H1 (cell line): ENCODE results near the gene HCK. TPM values are rescaled to one million over a fixed set of nuclear protein-coding genes. Genes with fewer than 3 reads are reported as not detected.

Experiments used
- CTCF ChIA-PET: fragments of 300-600 bp; sonication (Branson Sonifier 250); formaldehyde crosslinking; loops from one replicate; lab custom pipeline; 2021; ENCODE audit not compliant: partially characterized antibody; lab: Charles Lee
- POLR2A ChIA-PET: fragments of 300-600 bp; sonication (Branson Sonifier 250); formaldehyde crosslinking; loops from one replicate; lab custom pipeline; 2021; ENCODE audit warnings: inconsistent platforms; ENCODE audit not compliant: partially characterized antibody; lab: Charles Lee
- DNase-seq, 2 experiments: peaks; one replicate each; pipeline versions ENCODE4 v3.0.0 to v3.0.0-alpha.2; 2010 to 2022; ENCODE audit warnings: low spot score in 2 of 2, low read depth in 1 of 2, mixed read lengths in 1 of 2
- FAIRE-seq: peaks from 2 replicates; lab custom pipeline; 2011; peaks lifted over from hg19 to GRCh38; lab: Jason Lieb, UNC
- H2AFZ ChIP-seq: 2 replicates; pipeline ENCODE4 v1.8.1; 2012; ENCODE audit warnings: low read length, inconsistent platforms
- H2AK5ac ChIP-seq: 2 replicates; pipeline ENCODE4 v1.6.1; 2013; ENCODE audit warnings: low read depth, low read length
- H2BK120ac ChIP-seq: replicated peaks from 2 replicates; pipeline ENCODE3; 2013; ENCODE audit warnings: low read depth, low read length, inconsistent platforms
- H2BK12ac ChIP-seq: 2 replicates; pipeline ENCODE4 v1.6.1; 2013; ENCODE audit warnings: low read depth, low read length
- H2BK15ac ChIP-seq: 2 replicates; pipeline ENCODE4 v1.6.1; 2013; ENCODE audit warnings: low read length
- H2BK20ac ChIP-seq: 2 replicates; pipeline ENCODE4 v1.6.1; 2013; ENCODE audit warnings: low read length
- H2BK5ac ChIP-seq: 2 replicates; pipeline ENCODE4 v1.6.1; 2013; ENCODE audit warnings: low read depth, low read length
- H3K14ac ChIP-seq: 2 replicates; pipeline ENCODE4 v1.6.1; 2013; ENCODE audit warnings: inconsistent platforms; ENCODE audit not compliant: insufficient read length
- H3K18ac ChIP-seq: 2 replicates; pipeline ENCODE4 v1.6.1; 2013; ENCODE audit warnings: low read length; ENCODE audit errors: extremely low read depth
- H3K23ac ChIP-seq: 2 replicates; pipeline ENCODE4 v1.6.1; 2013; ENCODE audit warnings: inconsistent platforms; ENCODE audit not compliant: insufficient read length
- H3K23me2 ChIP-seq: 2 replicates; pipeline ENCODE4 v1.6.1; 2013; ENCODE audit warnings: low read depth, low read length
- H3K27ac ChIP-seq: 2 replicates; pipeline ENCODE4 v1.6.1; 2011; ENCODE audit warnings: low read depth, low read length, inconsistent platforms
- H3K27me3 ChIP-seq, 4 experiments: replicated peaks in 1 of 4; 1 replicate in 1 of 4; 2 replicates in 3 of 4; pipeline versions ENCODE4 v1.6.1 to v1.8.1; 2011 to 2013; ENCODE audit warnings: low read length in 3 of 4, mild to moderate bottlenecking in 3 of 4, inconsistent platforms in 2 of 4, mixed read lengths in 2 of 4, moderate library complexity in 1 of 4; ENCODE audit not compliant: control insufficient read depth in 3 of 4, insufficient read depth in 3 of 4; ENCODE audit errors: extremely low read depth in 1 of 4
- H3K36me3 ChIP-seq, 4 experiments: 2 replicates each; pipeline versions ENCODE4 v1.6.1 to v1.8.1; 2011 to 2013; ENCODE audit warnings: mild to moderate bottlenecking in 4 of 4, low read length in 3 of 4, moderate library complexity in 2 of 4, control low read depth in 1 of 4, inconsistent platforms in 1 of 4; ENCODE audit not compliant: insufficient read depth in 4 of 4, control insufficient read depth in 2 of 4
- H3K4ac ChIP-seq: replicated peaks from 2 replicates; pipeline ENCODE3; 2013; ENCODE audit warnings: low read length, low read depth, mixed read lengths, inconsistent platforms; ENCODE audit not compliant: insufficient read length
- H3K4me1 ChIP-seq, 4 experiments: replicated peaks in 1 of 4; 1 replicate in 1 of 4; 2 replicates in 3 of 4; pipeline versions ENCODE4 v1.6.1 to v1.8.1; 2011 to 2013; ENCODE audit warnings: low read length in 3 of 4, inconsistent platforms in 2 of 4, mixed read lengths in 1 of 4; ENCODE audit not compliant: insufficient read depth in 4 of 4, control insufficient read depth in 3 of 4
- H3K4me2 ChIP-seq, 2 experiments: 2 replicates each; pipeline versions ENCODE4 v1.6.1 to v1.8.1; 2011 to 2013; ENCODE audit warnings: low read depth in 2 of 2, low read length in 2 of 2, control low read depth in 1 of 2, inconsistent platforms in 1 of 2, mild to moderate bottlenecking in 1 of 2; ENCODE audit not compliant: insufficient read depth in 1 of 2
- H3K4me3 ChIP-seq, 4 experiments: fragments of 200-600, 300-600 bp in 1 of 4; sonication (generic), shearing (Covaris generic), sonication (Bioruptor Twin) in 1 of 4; 2 replicates each; pipeline versions ENCODE4 v1.5.1 to v1.8.1; 2011 to 2016; ENCODE audit warnings: low read length in 4 of 4, low read depth in 3 of 4, control low read depth in 2 of 4, inconsistent platforms in 2 of 4, mild to moderate bottlenecking in 2 of 4, mixed read lengths in 1 of 4, moderate library complexity in 1 of 4; ENCODE audit not compliant: insufficient read depth in 2 of 4; ENCODE audit errors: extremely low read depth in 1 of 4
- H3K56ac ChIP-seq: replicated peaks from 2 replicates; pipeline ENCODE3; 2013; ENCODE audit warnings: low read depth, mild to moderate bottlenecking, mixed read lengths, low read length, inconsistent platforms; ENCODE audit not compliant: insufficient read length
- H3K79me1 ChIP-seq: 2 replicates; pipeline ENCODE4 v1.6.1; 2013; ENCODE audit warnings: low read depth, low read length, control low read depth
- H3K79me2 ChIP-seq, 2 experiments: 2 replicates each; pipeline versions ENCODE4 v1.6.1 to v1.8.1; 2012 to 2013; ENCODE audit warnings: low read length in 2 of 2, mild to moderate bottlenecking in 2 of 2, inconsistent platforms in 1 of 2; ENCODE audit not compliant: insufficient read depth in 2 of 2, control insufficient read depth in 1 of 2
- H3K9ac ChIP-seq, 4 experiments: replicated peaks in 1 of 4; 1 replicate in 1 of 4; 2 replicates in 3 of 4; pipeline versions ENCODE4 v1.6.1 to v1.8.1; 2011 to 2013; ENCODE audit warnings: low read depth in 3 of 4, low read length in 3 of 4, control low read depth in 2 of 4, mild to moderate bottlenecking in 2 of 4, moderate library complexity in 2 of 4, inconsistent platforms in 1 of 4; ENCODE audit errors: extremely low read depth in 1 of 4
- H3K9me3 ChIP-seq, 2 experiments: 2 replicates each; pipeline versions ENCODE4 v1.6.1 to v1.8.1; 2012 to 2013; ENCODE audit warnings: mild to moderate bottlenecking in 2 of 2, moderate library complexity in 2 of 2, control low read depth in 1 of 2, inconsistent platforms in 1 of 2, low read depth in 1 of 2, low read length in 1 of 2, mixed read lengths in 1 of 2; ENCODE audit not compliant: insufficient read depth in 2 of 2
- H4K20me1 ChIP-seq, 2 experiments: replicated peaks in 1 of 2; 2 replicates each; pipeline versions ENCODE3 to v1.8.1; 2011 to 2013; ENCODE audit warnings: inconsistent platforms in 2 of 2, low read length in 2 of 2, mild to moderate bottlenecking in 1 of 2; ENCODE audit not compliant: insufficient read depth in 2 of 2, control insufficient read depth in 1 of 2
- H4K5ac ChIP-seq: 2 replicates; pipeline ENCODE4 v1.6.1; 2013; ENCODE audit warnings: low read length, low read depth, mixed read lengths, inconsistent platforms; ENCODE audit not compliant: insufficient read length
- H4K8ac ChIP-seq: 2 replicates; pipeline ENCODE4 v1.8.0; 2013; ENCODE audit warnings: mild to moderate bottlenecking, moderate library complexity, low read length, inconsistent platforms; ENCODE audit not compliant: insufficient read depth; ENCODE audit errors: extremely low read depth
- H4K91ac ChIP-seq: replicated peaks from 2 replicates; pipeline ENCODE3; 2013; ENCODE audit warnings: low read length, mixed read lengths, inconsistent platforms; ENCODE audit not compliant: insufficient read length
- CBX8 ChIP-seq: fragments of 300-800, 300-1000 bp; sonication (generic); IDR thresholded peaks from 2 replicates; pipeline ENCODE4 v1.7.1; 2016; ENCODE audit warnings: low read depth, low read length, borderline replicate concordance
- CTBP2 ChIP-seq: IDR thresholded peaks from 2 replicates; pipeline ENCODE4 v1.7.0; 2011; ENCODE audit warnings: borderline replicate concordance, mild to moderate bottlenecking, moderate library complexity, mixed read lengths, low read length; ENCODE audit not compliant: insufficient read depth, insufficient read length
- HDAC2 ChIP-seq, 2 experiments: fragments of 300-600 bp in 1 of 2; sonication (generic) in 1 of 2; IDR thresholded peaks; 2 replicates each; pipeline ENCODE4 v1.6.1; 2011 to 2012; ENCODE audit warnings: low read depth in 2 of 2, low read length in 2 of 2, mild to moderate bottlenecking in 2 of 2, moderate library complexity in 2 of 2, borderline replicate concordance in 1 of 2, inconsistent platforms in 1 of 2
- JUN ChIP-seq: IDR thresholded peaks from 2 replicates; pipeline ENCODE4 v1.6.1; 2011; ENCODE audit warnings: low read depth, mild to moderate bottlenecking, improper control_type of control experiment, low read length
- KDM1A ChIP-seq: fragments of 200-600, 300-600 bp; sonication (generic); IDR thresholded peaks from 2 replicates; pipeline ENCODE4 v1.7.1; 2016; ENCODE audit warnings: mild to moderate bottlenecking, low read length, borderline replicate concordance
- KDM4A ChIP-seq: IDR thresholded peaks from one replicate; pipeline ENCODE4 v1.7.1; 2012; ENCODE audit warnings: low read depth, mild to moderate bottlenecking, moderate library complexity, low read length, inconsistent platforms; ENCODE audit not compliant: severe bottlenecking
- KDM5A ChIP-seq: fragments of 200-600 bp; IDR thresholded peaks from 2 replicates; pipeline ENCODE4 v1.7.1; 2012; ENCODE audit warnings: mild to moderate bottlenecking, low read length, inconsistent platforms, mixed read lengths
- MAFK ChIP-seq: IDR thresholded peaks from 2 replicates; pipeline ENCODE4 v1.6.1; 2012; ENCODE audit warnings: low read depth, mild to moderate bottlenecking, improper control_type of control experiment, low read length
- POU5F1 ChIP-seq: IDR thresholded peaks from 2 replicates; pipeline ENCODE4 v1.6.1; 2011; ENCODE audit warnings: low read depth, mild to moderate bottlenecking, low read length, moderate library complexity
- RBBP5 ChIP-seq: IDR thresholded peaks from 2 replicates; pipeline ENCODE4 v1.7.1; 2012; ENCODE audit warnings: low read depth, mild to moderate bottlenecking, inconsistent platforms, low read length, moderate library complexity, borderline replicate concordance
- RNF2 ChIP-seq: fragments of 200-900, 300-1000 bp; sonication (generic); IDR thresholded peaks from 2 replicates; pipeline ENCODE4 v1.7.1; 2016; ENCODE audit warnings: borderline replicate concordance, low read depth, mild to moderate bottlenecking, antibody characterized with exemption, low read length; ENCODE audit not compliant: poor library complexity, severe bottlenecking; ENCODE audit errors: missing control alignments
- SP1 ChIP-seq: IDR thresholded peaks from 2 replicates; pipeline ENCODE4 v1.6.1; 2011; ENCODE audit warnings: low read depth, low read length
- SP4 ChIP-seq: IDR thresholded peaks from 2 replicates; pipeline ENCODE4 v1.6.1; 2012; ENCODE audit warnings: low read length, inconsistent platforms
- TAF1 ChIP-seq: IDR thresholded peaks from 2 replicates; pipeline ENCODE4 v1.6.1; 2011; ENCODE audit warnings: mild to moderate bottlenecking, low read depth, low read length
- WGBS, 2 experiments: shearing (Covaris generic) in 1 of 2; methylation state at CpG; one replicate each; pipeline versions ENCODE4 v1.1.6 to v1.1.7; 2013 to 2015; ENCODE audit warnings: low lambda C conversion rate in 2 of 2, mixed read lengths in 2 of 2, inconsistent platforms in 1 of 2, low coverage in 1 of 2, missing lambda C conversion rate in 1 of 2; ENCODE audit not compliant: insufficient replicate concordance in 2 of 2, insufficient coverage in 1 of 2, insufficient read length in 1 of 2; ENCODE audit errors: extremely low coverage in 1 of 2, missing lambda C conversion rate in 1 of 2; 5-methylcytosine and 5-hydroxymethylcytosine counted together
- polyA plus RNA-seq, 7 experiments: library from polyadenylated mRNA; depleted of rRNA in 3 of 7; stranded (reverse) in 5 of 7; unstranded in 2 of 7; fragments of >200 nt in 5 of 7; fragments of 200-250 nt in 2 of 7; gene quantifications; 1 replicate in 5 of 7; 2 replicates in 1 of 7; 4 replicates in 1 of 7; pipeline versions ENCODE4 v1.2.1 to v1.2.3, GENCODE V29; 2011 to 2013; ENCODE audit warnings: missing spikeins in 2 of 7, mixed read lengths in 2 of 7
- total RNA-seq: library from RNA; stranded (reverse); fragmentation: NEBNext Ultra II Directional; extraction: Animal tissue kit (Norgen Biotek cat#: 25700); gene quantifications from 2 replicates; pipeline ENCODE4 v1.2.1, GENCODE V29; 2021

The HCK gene
- total and polyA plus RNA-seq, 2 of the 8 experiments (the other 6 are each of a cell fraction or from before 2014, with no cell fraction given): 0.37 to 4.3 TPM

GRCh38 chr20:32063695-32064094 is 11.7 kb downstream of the HCK start:
- H2BK12ac ChIP-seq: no peak overlapping the region
- no peaks in the 10 kb centered on the region for H3K79me1 ChIP-seq
- H4K20me1 ChIP-seq: no peaks in the 10 kb centered on the region
- no peak overlapping the region for H3K56ac ChIP-seq
- no peaks in the 10 kb centered on the region for H3K23me2 ChIP-seq
- ChIA-PET CTCF (interaction anchor here (1.0 to 1.9 kb wide), 3 partner anchors 25 to 241 kb away, joined by 4 to 7 read pairs (median 7); no protein-coding TSS in a partner anchor), POLR2A (no interaction called here)
- no peak overlapping the region for H4K5ac ChIP-seq
- H3K23ac ChIP-seq: no peak overlapping the region
- H3K4ac ChIP-seq: no peak overlapping the region
- no peaks in the 10 kb centered on the region for H3K36me3 ChIP-seq
- peaks cover 0 to 2% (median under 1%) of the 10 kb centered on the region in 4 experiments; a peak in 2 of 7 replicates for H3K27me3 ChIP-seq
- H3K27ac ChIP-seq: no peak overlapping the region
- H3K18ac ChIP-seq: no peak overlapping the region
- H3K79me2 ChIP-seq: no peaks in the 10 kb centered on the region
- H2BK120ac ChIP-seq: no peak overlapping the region
- no peak overlapping the region for H2AFZ ChIP-seq
- H2BK20ac ChIP-seq: no peak overlapping the region
- no peak overlapping the region for H3K4me3 ChIP-seq
- WGBS, 2 experiments: 93% methylated on average over 4 of the region's 4 CpGs; no CpG with 5 or more reads in 1 of the 2 experiments
- H2AK5ac ChIP-seq: no peak overlapping the region
- DNase-seq (no peak), FAIRE-seq (no peak)
- H3K4me1 ChIP-seq: peaks cover 0 to 1% (median 0%) of the 10 kb centered on the region in 4 experiments; a peak in 1 of 7 replicates
- no peak overlapping the region for H2BK15ac ChIP-seq
- no peak overlapping the region for H4K91ac ChIP-seq
- no peak overlapping the region for H3K14ac ChIP-seq
- no peak overlapping the region for H4K8ac ChIP-seq
- no peak overlapping the region for H2BK5ac ChIP-seq
- no peak overlapping the region for H3K4me2 ChIP-seq
- H3K9me3 ChIP-seq: no peaks in the 10 kb centered on the region
- H3K9ac ChIP-seq: no peak overlapping the region
- TF ChIP-seq CTBP2 (no peak), SP1 (no peak), KDM1A (no peak), TAF1 (no peak), JUN (no peak), KDM5A (no peak), KDM4A (no peak), CBX8 (no peak), RNF2 (no peak), RBBP5 (no peak), SP4 (no peak), MAFK (no peak), POU5F1 (no peak), HDAC2 (IDR thresholded peaks at IDR 0.05; ENCODE audit: borderline replicate concordance in 1 of 2, low read depth in 2 of 2, low read length in 2 of 2) (no peak)
